Peyer's patch (tissue), 4 donors: Measurements from ENCODE around the gene JTB. TPM values are rescaled to one million over a fixed set of nuclear protein-coding genes. Genes with fewer than 3 reads are reported as not detected.
"Not testable (repeated sequence)": the region's sequence is repeated elsewhere in the genome, so short reads cannot be mapped to it uniquely, and the experiment has no call there.

Experiments
- DNase-seq, 3 donors: peaks; one replicate each; pipeline ENCODE4 v3.0.0-alpha.2; 2017 to 2019
- H3K27ac ChIP-seq, 4 donors: fragments of 200-600 bp; sonication (generic); one replicate each; pipeline ENCODE4 v1.5.1; 2016 to 2019
- H3K27me3 ChIP-seq, 2 donors: fragments of 200-600 bp; sonication (generic); one replicate each; pipeline ENCODE4 v1.5.1; 2019
- H3K36me3 ChIP-seq, 3 donors: fragments of 200-600 bp; sonication (generic); one replicate each; pipeline ENCODE4 v1.5.1; 2016 to 2019
- H3K4me1 ChIP-seq, 4 donors: fragments of 200-600 bp; sonication (generic); one replicate each; pipeline ENCODE4 v1.5.1; 2016 to 2019
- H3K4me3 ChIP-seq, 4 donors: fragments of 200-600 bp; sonication (generic); 1 replicate in 3 of 4; 2 replicates in 1 of 4; pipeline ENCODE4 v1.5.1; 2016 to 2019; ENCODE audit warnings: mild to moderate bottlenecking in 1 of 4
- H3K9me3 ChIP-seq, 4 donors: fragments of 200-600 bp; sonication (generic); one replicate each; pipeline ENCODE4 v1.5.1; 2016 to 2019; ENCODE audit warnings: mild to moderate bottlenecking in 1 of 4
- POLR2A ChIP-seq, 2 donors: fragments of 450-650 bp; IDR thresholded peaks; one replicate each; pipeline ENCODE4 v1.5.1; 2017; ENCODE audit warnings: antibody characterized with exemption in 2 of 2, mild to moderate bottlenecking in 2 of 2, moderate library complexity in 2 of 2
- total RNA-seq, 4 donors: library from RNA; depleted of rRNA; stranded (reverse); fragments of >200 nt; gene quantifications; one replicate each; pipeline ENCODE4 v1.1.0, GENCODE V29; 2016
- TF ChIP-seq, protein P1 (sequence below), 6 experiments: fragments of 450-650 bp in 4 of 6; fragments of 200-600 bp in 2 of 6; sonication (generic) in 1 of 6; IDR thresholded peaks; one replicate each; pipeline ENCODE4 v1.5.1; 2017 to 2019; ENCODE audit warnings: antibody characterized with exemption in 6 of 6, mild to moderate bottlenecking in 3 of 6, moderate library complexity in 1 of 6

The JTB gene
- total RNA-seq, 4 donors from 2014 or later: 172 to 321 (median 193) TPM

DNA sequence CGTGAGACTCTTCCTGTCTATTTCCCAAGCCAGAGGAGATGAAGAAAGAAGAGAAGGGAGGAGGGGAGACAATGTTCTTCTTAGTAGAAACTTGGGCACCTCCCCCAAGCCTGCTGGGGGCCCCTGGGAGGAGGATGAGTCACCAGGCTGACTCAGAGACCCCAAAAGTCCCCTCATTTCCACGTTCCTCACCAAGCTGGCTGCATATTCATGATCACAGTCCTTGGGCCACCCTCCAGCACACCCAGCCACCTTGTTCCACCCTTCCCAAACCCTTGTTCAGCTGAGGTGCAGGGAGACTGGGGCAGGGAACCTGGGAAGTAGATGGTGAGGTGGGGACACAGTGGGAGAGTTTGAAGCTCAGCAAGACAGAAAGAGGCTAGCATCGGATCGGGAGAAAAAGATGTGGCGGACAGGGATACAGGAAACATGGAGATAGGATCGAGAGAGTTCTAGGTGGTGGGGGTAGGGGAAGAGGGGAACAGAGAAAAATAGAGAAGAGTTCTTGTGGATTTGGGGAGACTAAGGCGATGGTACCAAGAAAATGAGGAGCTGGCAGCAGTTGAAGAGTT is 8.0 kb upstream of the JTB start:
- H3K4me3 ChIP-seq: peak overlapping the region; percentile 39 to 69 (median 54)

DNA sequence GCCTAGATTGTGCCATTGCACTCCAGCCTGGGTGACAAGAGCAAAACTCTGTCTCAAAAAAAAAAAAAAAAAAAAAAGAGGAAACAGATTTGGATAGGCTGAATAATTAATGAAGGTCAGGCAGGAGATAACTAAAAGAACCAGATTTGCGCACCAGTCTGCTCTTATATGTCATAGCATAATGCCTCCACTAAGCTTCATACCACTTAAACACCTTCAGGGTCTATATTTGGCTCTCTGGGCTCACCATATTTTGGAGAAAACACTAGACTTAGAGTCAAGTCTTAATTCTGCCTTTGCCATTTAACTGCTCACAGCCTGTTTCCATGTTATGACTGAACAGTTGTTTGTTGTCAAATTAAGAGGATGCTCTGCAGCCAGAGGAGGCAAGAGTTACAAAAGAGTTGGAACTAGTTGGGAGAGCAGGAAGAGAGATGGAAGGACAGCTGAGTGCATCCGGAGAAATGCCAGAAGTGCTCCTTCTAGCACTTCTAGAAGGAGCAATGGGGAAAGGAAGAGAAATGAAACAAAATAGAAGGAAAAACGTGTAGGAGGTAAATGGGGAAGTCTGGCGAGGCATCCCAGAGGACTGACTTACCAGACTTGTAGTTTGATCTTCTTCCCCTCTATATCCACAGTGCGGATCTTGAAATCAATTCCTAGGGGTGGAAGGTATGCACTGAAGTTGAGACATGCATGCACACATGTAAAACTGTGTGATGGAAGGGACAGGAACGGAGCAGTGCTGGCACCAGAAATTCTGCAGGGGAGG is 6.8 kb upstream of the JTB start:
- Histone ChIP-seq H3K4me1 (peaks cover 0 to 20% (median 2%) of the 10 kb centered on the region in 4 donors), H3K9me3 (no peaks in the 10 kb centered on the region), H3K27me3 (no peaks in the 10 kb centered on the region), H3K27ac (peak overlapping the region in 3 of 4 donors; percentile 72 to 80 (median 75)), H3K4me3 (no peak overlapping the region), H3K36me3 (no peaks in the 10 kb centered on the region)
- TF ChIP-seq, protein P1, sequence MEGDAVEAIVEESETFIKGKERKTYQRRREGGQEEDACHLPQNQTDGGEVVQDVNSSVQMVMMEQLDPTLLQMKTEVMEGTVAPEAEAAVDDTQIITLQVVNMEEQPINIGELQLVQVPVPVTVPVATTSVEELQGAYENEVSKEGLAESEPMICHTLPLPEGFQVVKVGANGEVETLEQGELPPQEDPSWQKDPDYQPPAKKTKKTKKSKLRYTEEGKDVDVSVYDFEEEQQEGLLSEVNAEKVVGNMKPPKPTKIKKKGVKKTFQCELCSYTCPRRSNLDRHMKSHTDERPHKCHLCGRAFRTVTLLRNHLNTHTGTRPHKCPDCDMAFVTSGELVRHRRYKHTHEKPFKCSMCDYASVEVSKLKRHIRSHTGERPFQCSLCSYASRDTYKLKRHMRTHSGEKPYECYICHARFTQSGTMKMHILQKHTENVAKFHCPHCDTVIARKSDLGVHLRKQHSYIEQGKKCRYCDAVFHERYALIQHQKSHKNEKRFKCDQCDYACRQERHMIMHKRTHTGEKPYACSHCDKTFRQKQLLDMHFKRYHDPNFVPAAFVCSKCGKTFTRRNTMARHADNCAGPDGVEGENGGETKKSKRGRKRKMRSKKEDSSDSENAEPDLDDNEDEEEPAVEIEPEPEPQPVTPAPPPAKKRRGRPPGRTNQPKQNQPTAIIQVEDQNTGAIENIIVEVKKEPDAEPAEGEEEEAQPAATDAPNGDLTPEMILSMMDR (IDR thresholded peaks at IDR 0.05): no peak
- no peak for TF ChIP-seq POLR2A (IDR thresholded peaks at IDR 0.05)
- no peak for DNase-seq

More for the DNA sequence above, 8.0 kb upstream of the JTB start:
- TF ChIP-seq, protein P1 (IDR thresholded peaks at IDR 0.05): no peak
- TF ChIP-seq POLR2A (IDR thresholded peaks at IDR 0.05): no peak
- Histone ChIP-seq H3K9me3 (no peaks in the 10 kb centered on the region), H3K4me1 (peaks cover 0 to 20% (median 2%) of the 10 kb centered on the region in 4 donors), H3K27me3 (no peaks in the 10 kb centered on the region), H3K27ac (peak overlapping the region; percentile 54 to 80 (median 74)), H3K36me3 (no peaks in the 10 kb centered on the region)
- DNase-seq: no peak

DNA sequence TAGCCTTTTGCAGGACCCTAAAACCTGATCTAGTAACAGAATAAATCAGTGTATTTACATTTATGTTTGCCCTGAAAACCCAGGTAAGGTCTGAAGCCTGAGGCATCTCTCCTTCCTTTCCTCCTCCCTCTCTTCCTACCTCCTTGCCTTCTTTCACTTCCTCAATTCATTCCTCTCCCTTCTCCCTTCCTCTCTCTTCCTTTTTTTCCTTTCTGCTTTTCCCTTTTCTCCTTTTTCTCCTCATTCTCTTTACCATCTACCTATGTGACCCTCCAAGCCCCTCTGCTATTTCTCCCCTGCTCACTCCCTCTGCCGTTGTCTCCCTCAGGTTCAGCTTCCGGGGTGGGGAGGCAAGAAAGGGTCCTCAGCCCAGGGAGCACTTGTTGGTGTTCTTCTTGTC is 4.3 kb upstream of the JTB start:
- not testable (repeated sequence) for H3K9me3 ChIP-seq, H3K27me3 ChIP-seq, H3K36me3 ChIP-seq, H3K4me3 ChIP-seq, H3K27ac ChIP-seq, DNase-seq
- peaks cover 0 to 24% (median 2%) of the 10 kb centered on the region in 4 donors for H3K4me1 ChIP-seq

DNA sequence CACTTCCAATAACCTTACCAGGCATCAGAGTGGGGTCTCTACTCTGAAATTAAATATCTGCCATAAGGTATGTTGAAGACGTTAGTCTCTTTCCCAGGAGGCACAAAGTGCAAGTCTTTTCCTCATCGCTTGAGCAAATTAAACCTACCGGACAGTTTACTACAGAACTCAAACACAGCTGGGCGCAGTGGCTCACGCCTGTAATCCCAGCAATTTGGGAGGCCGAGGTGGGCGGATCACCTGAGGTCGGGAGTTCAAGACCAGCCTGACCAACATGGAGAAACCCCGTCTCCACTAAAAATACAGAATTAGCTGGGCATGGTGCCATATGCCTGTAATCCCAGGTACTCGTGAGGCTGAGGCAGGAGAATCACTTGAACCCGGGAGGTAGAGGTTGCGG is 1.6 kb upstream of the JTB start:
- not testable (repeated sequence) for DNase-seq, H3K4me3 ChIP-seq, H3K9me3 ChIP-seq, H3K27ac ChIP-seq, H3K27me3 ChIP-seq
- H3K36me3 ChIP-seq: peaks cover 0 to 10% (median 0%) of the 10 kb centered on the region in 3 donors
- peaks cover 0 to 19% (median 6%) of the 10 kb centered on the region in 4 donors for H3K4me1 ChIP-seq

DNA sequence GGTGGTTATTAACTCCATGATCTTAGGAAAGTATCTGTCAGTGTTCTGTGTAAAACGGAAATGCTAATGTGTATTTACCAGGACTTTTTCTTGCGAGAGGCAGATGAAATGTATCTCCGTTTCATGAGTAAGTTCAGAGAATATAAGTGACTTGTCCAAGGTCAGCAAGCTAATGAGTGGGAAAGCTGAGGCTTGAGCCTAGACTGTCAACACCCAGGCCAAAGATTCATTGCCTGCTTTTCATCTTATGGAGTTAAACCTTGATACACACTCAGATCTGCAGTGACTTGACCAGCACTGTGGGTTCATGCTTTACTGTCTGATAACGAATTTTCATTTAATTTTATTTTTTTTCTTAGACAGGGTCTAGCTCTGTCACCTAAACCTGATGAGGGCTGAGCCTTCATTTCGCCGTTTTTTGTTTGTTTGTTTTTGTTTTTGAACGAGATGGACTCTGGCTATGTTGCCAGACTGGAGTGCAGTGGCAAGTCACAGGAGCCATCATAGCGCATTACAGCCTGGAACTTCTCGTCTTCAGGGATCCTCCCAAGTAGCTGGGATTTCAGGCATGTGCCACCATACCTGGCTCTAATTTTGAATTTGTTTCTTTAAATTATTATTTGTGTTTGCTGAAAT is 918 bp upstream of the JTB start:
- H3K36me3 ChIP-seq: peaks cover 0 to 12% (median 0%) of the 10 kb centered on the region in 3 donors
- H3K9me3 ChIP-seq: no peaks in the 10 kb centered on the region
- TF ChIP-seq, protein P1 (IDR thresholded peaks at IDR 0.05): no peak
- no peak for TF ChIP-seq POLR2A (IDR thresholded peaks at IDR 0.05)
- no peaks in the 10 kb centered on the region for H3K27me3 ChIP-seq
- H3K4me1 ChIP-seq: peaks cover 0 to 19% (median 6%) of the 10 kb centered on the region in 4 donors
- DNase-seq: no peak
- peak overlapping the region; percentile 90 to 97 (median 92) for H3K4me3 ChIP-seq
- peak overlapping the region; percentile 89 to 96 (median 92) for H3K27ac ChIP-seq

GRCh38 chr1:153976819-153977249 is 640 bp downstream of the JTB start:
- no peaks in the 10 kb centered on the region for H3K9me3 ChIP-seq
- no peaks in the 10 kb centered on the region for H3K27me3 ChIP-seq
- H3K27ac ChIP-seq: peak overlapping the region; percentile 89 to 96 (median 92)
- peak overlapping the region; percentile 90 to 97 (median 92) for H3K4me3 ChIP-seq
- peaks cover 0 to 19% (median 6%) of the 10 kb centered on the region in 4 donors for H3K4me1 ChIP-seq
- no peak for TF ChIP-seq POLR2A (IDR thresholded peaks at IDR 0.05)
- TF ChIP-seq, protein P1 (IDR thresholded peaks at IDR 0.05): no peak
- H3K36me3 ChIP-seq: peaks cover 0 to 12% (median 0%) of the 10 kb centered on the region in 3 donors
- DNase-seq: no peak
